Activated CD8-positive, alpha-beta memory T cell treated with anti-CD3 and anti-CD28 coated beads, Interleukin-2, amount 50 U/mL, for 4 hours (primary cell): ENCODE data around the gene PSMG4.

Source experiments
- DNase-seq: peaks from one replicate; pipeline ENCODE4 v3.0.0-alpha.2; 2020

The PSMG4 gene

DNA sequence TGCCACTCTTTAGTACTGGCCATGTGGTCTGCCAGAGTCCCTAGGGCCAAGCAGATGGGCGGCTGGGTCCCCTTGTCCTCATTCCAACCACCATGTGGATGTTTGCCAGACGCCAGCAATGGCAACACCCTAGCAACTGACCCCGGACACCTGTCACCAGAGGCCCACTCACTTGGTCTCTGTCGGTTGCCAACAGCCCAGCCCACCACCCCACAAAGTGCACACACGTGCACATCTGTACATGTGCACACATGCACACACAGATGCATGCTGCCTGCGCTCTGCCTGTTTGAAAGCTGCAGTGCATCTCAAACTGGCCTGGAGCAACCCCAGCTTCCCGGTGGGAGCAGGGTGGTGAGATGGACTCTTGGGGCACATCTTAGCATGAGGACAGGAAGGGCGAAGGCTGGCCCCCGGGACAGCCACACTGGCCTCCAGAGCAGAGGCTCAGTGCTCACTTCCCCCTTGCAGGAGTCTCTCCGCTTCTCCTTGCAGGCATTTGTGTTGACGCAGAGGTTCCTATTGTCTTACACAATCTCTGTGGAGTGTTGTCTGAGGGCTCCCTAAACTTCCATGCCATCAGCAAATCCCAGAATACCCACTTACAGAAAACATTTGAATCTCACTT lies 54.0 kb downstream of the PSMG4 start:
- no peak for DNase-seq

DNA sequence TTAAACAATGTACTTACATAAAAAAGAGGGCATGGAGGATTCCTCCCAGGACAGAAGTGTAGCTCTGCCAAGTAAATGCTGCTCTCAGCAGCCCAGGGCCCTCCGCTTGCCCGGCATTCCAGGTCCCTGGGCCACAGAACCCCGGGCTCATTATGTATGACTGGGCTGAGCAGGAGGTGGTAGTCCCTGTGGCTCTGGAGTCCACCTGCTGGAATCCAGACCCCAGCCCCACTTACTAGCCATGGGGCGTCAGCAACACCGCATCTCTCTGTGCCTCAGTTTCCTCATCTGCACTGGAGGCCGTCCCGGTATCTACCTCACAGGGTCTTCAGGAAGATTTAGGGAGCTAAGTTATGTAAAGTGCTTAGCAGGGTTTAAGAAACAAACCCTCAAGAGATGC lies 55.4 kb downstream of the PSMG4 start:
- no peak for DNase-seq

- no peak for DNase-seq
Observed at GRCh38 chr6:3314621-3315467, 56.1 kb downstream of the PSMG4 start.

- DNase-seq, result no peak
Observed at GRCh38 chr6:3315841-3316240, 57.1 kb downstream of the PSMG4 start.

DNA sequence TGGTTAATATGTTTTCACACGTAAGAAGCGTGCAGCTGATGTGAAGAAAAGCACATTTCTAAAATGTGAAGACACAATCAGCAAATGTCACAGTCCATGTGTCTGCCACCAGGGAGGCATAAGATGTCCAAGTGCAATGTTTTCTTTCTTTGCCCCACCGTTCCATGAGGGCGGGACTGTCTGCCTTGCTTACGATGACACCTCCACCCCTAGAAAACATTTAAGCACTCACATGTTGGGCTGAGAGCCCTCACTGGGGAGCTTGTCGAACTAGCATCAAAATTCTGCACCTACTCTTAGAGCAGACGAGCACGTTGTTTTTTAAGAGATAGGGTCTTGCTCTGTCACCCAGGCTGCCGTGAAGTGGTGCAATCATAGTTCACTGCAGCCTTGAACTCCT lies 57.6 kb downstream of the PSMG4 start:
- DNase-seq, result no peak

GRCh38 chr6:3316818-3317217 lies 58.1 kb downstream of the PSMG4 start:
- no peak for DNase-seq
